KOPT-K1 (cell line): ENCODE measurements around the gene LMTK2.

Experiments used
- H3K27ac ChIP-seq: fragments of 200-600 bp; sonication (generic); 2 replicates; pipeline ENCODE4 v1.5.1; 2016; ENCODE audit warnings: antibody characterized with exemption, mild to moderate bottlenecking, low read depth, low read length; ENCODE audit not compliant: poor library complexity, severe bottlenecking
- H3K36me3 ChIP-seq: fragments of 200-600 bp; sonication (generic); 2 replicates; pipeline ENCODE4 v1.5.1; 2017; ENCODE audit warnings: antibody characterized with exemption, mild to moderate bottlenecking, low read length, moderate library complexity; ENCODE audit not compliant: insufficient read depth
- H3K9me3 ChIP-seq: fragments of 200-600 bp; sonication (generic); 2 replicates; pipeline ENCODE4 v1.5.1; 2017; ENCODE audit warnings: antibody characterized with exemption, low read length, mild to moderate bottlenecking; ENCODE audit not compliant: insufficient read depth, poor library complexity, severe bottlenecking

Gene LMTK2

DNA sequence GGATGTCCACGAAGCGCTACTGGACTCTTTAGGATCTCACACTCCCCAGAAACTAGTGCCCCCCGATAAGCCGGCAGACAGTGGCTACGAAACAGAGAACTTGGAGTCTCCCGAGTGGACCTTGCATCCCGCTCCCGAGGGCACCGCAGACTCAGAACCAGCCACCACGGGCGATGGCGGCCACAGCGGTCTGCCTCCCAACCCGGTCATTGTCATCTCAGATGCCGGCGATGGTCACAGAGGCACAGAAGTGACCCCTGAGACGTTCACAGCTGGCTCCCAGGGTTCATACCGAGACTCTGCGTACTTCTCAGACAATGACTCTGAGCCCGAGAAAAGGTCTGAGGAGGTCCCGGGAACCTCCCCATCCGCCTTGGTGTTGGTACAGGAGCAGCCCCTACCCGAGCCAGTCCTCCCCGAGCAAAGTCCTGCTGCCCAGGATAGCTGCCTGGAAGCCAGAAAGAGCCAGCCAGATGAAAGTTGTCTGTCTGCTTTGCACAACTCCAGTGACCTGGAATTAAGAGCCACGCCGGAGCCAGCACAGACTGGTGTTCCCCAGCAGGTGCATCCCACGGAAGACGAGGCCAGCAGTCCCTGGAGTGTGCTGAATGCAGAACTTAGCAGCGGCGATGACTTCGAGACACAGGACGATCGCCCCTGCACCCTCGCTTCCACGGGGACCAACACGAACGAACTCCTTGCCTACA, 87.0 kb downstream of the LMTK2 start:
- H3K36me3 ChIP-seq: peaks cover 57% of the 10 kb centered on the region
- no peaks in the 10 kb centered on the region for H3K9me3 ChIP-seq
- H3K27ac ChIP-seq: no peak overlapping the region

- H3K36me3 ChIP-seq: peaks cover 54% of the 10 kb centered on the region
- H3K27ac ChIP-seq: no peak overlapping the region
- no peaks in the 10 kb centered on the region for H3K9me3 ChIP-seq
These were observed 87.5 kb downstream of the LMTK2 start for GRCh38 chr7:98194186-98194585.

- no peaks in the 10 kb centered on the region for H3K9me3 ChIP-seq
- peaks cover 53% of the 10 kb centered on the region for H3K36me3 ChIP-seq
- H3K27ac ChIP-seq: no peak overlapping the region
These were observed 88.2 kb downstream of the LMTK2 start for GRCh38 chr7:98194672-98195457.

DNA sequence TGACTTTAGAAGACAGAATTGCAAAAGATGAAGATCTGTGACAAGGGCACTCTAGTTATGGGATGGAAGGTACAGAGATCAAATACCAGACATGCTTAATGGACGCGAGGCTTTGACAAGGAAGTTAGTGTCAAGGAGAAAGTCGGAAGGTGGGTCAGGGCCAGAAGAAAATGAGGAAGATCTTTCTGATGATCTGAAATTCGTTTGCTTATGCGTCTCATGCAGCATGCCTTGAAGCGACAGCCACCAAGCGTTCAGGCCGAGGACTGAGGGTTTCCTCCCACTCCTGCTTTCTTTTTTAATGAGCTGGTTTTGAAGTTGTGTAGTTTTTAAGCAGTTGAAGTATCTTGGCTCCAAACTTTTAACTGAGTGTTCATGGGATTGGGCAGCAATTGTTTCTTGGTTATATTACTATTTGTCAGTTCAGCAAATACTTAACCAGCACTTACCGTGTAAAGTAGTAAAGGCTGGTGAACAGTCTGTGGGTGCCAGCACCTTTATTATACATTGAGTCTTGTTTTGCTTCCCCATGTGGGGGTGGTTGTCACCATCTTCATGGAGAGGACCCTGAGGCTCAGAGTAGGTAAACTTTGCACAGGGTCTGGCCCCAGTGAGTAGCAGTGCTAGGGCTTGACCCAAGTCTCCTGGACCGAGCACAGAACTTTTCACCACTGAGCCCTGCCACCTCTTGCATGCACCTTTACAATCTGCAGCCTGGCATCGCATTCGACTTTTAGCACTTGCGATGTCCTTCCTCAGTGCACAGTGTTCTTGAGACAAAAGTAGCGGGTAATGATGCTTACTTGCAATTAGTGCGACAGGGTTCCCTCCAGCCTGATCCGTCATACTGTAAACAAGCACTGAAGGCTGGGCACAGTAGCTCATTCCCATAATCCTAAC, 90.3 kb downstream of the LMTK2 start:
- no peaks in the 10 kb centered on the region for H3K9me3 ChIP-seq
- H3K27ac ChIP-seq: no peak overlapping the region
- peaks cover 43% of the 10 kb centered on the region for H3K36me3 ChIP-seq

DNA sequence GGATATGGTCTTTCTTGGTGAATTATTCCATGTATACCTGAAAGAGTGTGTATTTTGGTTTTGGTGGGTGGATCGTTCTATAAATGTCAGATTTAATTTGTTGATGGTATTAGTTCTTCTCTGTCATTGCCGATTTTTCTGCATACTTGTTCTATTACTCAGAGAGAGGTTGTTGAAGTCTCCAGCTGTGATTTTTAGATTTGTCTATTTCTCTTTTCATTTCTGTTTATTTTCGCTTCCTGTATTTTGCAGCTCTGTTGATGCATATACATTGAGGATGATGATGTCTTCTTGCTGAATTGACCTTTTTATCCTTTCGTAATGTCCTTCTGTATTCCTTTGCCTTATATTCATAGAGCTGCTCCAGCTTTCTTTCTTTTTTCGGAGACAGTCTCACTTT, 92.5 kb downstream of the LMTK2 start:
- Histone ChIP-seq H3K27ac (no peak overlapping the region), H3K36me3 (peaks cover 27% of the 10 kb centered on the region; the same call in 1 of the 2 replicates), H3K9me3 (no peaks in the 10 kb centered on the region)

DNA sequence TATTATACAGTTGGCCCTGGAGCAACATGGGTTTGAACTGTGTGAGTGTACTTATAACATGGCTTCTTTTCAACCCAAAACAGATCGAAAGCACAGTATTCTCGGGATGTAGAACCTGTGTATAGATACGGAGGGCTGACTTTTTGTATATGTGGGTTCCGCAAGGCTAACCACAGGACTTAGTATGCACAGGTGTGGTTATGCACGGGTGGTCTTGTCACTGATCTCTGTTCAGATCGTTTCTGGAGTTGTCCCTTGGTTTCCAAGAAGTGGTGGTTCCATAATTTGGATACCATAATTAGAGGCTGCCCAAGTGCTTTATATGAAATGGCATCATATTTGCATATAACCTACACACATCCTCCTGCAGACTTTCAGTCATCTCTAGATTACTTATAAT, 93.7 kb downstream of the LMTK2 start:
- Histone ChIP-seq H3K36me3 (peaks cover 27% of the 10 kb centered on the region), H3K27ac (no peak overlapping the region), H3K9me3 (no peaks in the 10 kb centered on the region)

DNA sequence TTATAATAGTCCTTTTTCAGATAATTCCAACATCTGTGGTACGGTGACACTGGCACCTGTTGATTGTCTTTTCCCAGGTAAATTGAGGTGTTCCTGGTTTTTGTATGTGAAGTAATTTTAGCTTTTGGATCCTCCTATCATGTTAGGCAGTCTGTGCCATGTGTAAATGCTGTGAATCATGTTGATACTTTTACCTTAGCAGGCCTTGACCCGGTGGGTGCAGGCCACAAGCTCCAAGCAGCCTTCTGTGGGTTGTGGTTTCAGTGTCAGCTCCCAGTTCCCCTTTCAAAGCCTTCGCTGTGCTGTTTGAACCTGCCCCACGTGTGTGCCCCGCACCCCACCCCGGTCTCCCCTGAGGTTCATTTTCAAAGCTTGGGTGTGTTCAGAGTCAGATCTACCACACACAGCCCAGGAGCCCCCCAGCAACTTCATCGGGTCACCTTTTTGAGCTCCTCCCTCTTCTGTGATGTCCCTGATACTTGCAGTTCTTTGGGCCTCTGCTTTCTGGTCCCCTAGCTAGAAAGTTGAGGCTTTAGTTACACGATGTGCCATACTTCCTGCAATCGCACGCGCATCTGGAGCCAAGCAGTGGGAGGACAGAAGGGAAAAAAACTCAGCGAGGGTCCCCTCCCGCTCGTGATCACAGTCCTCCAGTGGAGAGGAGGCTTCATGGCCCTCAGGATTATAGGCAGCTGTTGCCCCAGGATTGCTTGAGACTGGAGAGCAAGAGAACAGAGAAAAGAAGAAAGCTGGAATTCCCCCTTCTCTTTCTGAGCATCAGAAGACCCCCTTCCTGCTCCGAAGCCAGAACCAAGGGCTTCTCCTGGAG, 95.9 kb downstream of the LMTK2 start:
- Histone ChIP-seq H3K27ac (no peak overlapping the region), H3K36me3 (peaks cover 43% of the 10 kb centered on the region)

DNA sequence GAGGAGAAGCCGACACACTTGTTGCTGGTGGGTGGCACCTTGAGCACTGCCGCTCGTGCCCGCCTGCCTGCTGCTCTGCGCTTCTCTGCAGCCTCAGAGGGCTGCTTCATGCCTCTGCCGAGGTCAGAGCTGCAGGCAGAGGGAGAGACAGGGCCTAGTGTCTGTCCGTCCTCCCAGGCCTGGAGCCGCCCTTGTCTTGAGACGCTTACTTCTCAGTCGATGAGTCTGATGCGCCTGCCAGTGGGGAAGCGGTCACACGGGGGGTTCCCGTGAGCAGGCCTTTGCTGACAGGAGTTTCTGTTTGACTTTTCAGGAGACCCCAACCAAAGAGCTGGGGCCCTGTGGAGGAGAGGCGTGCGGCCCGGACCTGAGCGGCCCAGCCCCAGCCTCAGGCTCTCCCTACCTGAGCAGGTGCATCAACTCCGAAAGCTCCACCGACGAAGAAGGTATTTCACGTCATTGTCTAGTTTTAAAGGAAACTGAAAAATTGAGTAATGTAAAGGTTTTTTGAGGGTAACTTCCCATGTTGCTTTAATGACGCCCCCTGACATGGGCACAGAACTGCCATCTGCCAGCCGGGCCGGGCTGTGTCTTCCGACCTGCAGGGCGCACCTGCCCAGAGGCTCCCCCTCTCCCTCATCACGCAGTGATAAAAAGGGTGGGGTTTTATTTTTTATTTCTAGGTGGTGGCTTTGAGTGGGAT, 96.8 kb downstream of the LMTK2 start:
- Histone ChIP-seq H3K36me3 (peaks cover 48% of the 10 kb centered on the region), H3K27ac (no peak overlapping the region), H3K9me3 (no peaks in the 10 kb centered on the region)

More for the DNA sequence above, 95.9 kb downstream of the LMTK2 start:
- H3K9me3 ChIP-seq: no peaks in the 10 kb centered on the region

GRCh38 chr7:98203964-98204605, 97.4 kb downstream of the LMTK2 start:
- Histone ChIP-seq H3K36me3 (peaks cover 50% of the 10 kb centered on the region), H3K9me3 (no peaks in the 10 kb centered on the region)

GRCh38 chr7:98204670-98205069, 98.0 kb downstream of the LMTK2 start:
- Histone ChIP-seq H3K27ac (no peak overlapping the region), H3K36me3 (peaks cover 50% of the 10 kb centered on the region), H3K9me3 (no peaks in the 10 kb centered on the region)

More at GRCh38 chr7:98203964-98204605, 97.4 kb downstream of the LMTK2 start:
- no peak overlapping the region for H3K27ac ChIP-seq

DNA sequence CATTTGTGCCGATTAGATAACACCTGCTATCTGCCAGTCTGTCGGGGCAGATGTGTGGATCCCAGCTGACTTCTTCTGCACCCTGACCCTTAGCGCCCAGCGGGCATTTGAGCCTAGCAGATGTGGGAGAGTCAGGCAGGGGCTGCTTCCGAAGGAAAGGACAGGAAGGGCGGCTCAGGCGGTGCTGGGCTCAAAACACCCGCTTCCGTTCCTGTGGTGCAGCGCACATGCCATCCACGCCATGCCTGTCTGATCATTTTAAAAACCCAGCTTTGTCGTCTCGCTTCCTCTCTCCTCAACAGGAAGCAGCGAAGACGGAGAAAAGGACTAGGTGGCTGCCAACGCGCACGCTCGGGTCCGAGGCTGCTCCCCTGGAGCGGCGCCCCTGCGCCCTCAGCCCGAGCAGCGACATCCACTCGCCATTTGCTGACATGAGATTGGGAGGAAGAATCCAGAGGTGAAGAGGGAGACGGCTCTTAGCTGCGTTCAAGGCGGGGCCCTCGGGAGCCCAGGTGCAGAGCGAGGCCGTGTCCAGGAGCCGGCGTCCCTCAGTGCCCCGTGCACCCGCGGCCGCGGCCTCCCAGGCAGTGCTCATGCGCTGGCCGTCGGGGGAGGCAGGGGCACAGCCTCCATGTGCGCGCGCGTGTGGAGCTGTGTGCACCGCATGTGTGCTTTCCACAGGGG, 98.6 kb downstream of the LMTK2 start:
- Histone ChIP-seq H3K9me3 (no peaks in the 10 kb centered on the region), H3K27ac (no peak overlapping the region), H3K36me3 (peaks cover 50% of the 10 kb centered on the region)

DNA sequence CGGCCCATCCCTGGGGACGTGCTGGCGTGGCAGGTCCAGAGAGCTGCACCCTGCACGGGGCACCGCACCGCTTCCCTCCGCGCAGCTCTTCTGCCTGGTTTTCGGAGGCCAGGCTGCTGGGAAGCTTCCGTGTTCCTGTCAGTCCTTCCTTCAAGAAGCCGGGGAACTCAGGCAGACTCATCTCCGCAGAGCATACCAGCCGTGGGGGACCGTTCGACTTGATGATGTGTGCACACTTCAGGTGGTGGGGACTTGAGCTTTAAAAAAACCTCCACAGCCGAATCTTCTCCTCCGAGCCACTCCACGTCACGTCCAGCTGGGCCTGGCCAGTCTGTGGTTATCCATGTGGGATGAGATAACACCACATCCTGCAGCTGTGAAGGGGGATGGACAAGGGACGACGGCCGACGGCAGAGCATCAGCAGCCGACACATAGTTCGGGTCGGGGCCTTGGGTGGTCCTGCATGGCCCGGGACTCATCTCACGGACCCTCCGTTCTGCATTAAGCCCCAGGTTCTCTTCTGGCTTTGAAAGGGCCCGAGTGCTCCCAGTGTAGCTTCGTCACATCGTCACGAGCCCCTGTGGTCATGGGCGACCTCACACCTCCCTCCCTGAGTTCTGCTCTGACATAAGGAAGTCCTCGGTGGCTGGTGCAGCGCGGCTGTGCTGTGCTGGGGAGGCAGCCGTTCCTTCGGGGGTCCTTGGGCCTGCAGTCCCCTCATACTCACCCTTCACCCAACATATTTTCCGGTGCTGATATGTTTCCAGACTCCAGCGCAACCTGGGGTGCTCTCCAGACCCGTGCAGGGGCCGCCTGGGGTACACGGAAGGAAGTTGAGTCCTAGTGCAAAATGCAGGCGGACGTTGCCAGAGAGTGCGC, 100.0 kb downstream of the LMTK2 start:
- peaks cover 50% of the 10 kb centered on the region for H3K36me3 ChIP-seq
- H3K27ac ChIP-seq: no peak overlapping the region
- no peaks in the 10 kb centered on the region for H3K9me3 ChIP-seq
